Measurements from ENCODE around the gene NKX3-2. TPM values are rescaled to one million over a fixed set of nuclear protein-coding genes. Genes with fewer than 3 reads are reported as not detected.
A peak's percentile ranks its signal among the peaks of the same experiment; 100 is the strongest.

The NKX3-2 gene
- total and polyA plus RNA-seq, 2 of the 8 experiments (the other 6 are each of a cell fraction or from before 2014, with no cell fraction given), result 0.13 TPM; not detected in 1

DNA sequence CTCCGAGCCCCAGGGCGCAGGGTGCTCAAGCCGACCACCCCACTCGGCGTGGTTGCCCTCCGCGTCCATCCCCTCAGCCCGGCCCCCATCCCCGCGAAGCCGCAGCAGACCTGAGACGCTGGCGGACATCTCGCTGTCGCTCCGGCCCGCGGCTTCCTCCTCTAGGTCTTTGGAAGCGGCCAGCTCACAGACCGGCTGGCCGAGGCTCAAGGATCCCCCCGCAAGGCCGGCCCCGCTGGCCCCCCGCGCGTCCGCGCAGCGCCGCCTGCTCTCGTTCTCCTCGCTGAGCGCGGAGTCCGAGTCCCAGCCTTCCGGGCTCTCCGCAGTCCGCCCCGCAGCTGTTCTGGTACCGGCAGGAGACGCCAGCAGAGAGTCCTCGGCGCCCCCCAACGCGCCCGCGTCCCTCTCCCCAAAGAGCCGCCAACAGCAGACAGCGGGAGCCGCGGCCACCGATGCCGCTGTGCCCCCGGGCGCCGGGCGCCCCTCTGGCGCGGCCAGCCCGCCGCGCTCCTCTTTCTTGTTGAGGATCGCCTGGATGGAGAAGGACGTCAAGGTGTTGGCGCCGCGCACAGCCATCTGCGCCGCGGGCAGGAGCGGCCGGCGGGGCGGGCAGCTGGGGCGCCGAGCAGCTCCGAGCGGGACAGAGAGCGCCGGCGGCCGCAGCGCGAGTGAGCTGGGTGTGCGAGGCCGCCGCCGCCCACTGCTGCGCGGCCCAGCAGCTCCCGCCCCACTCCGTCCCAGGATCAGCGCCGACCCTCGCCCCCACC lies at the start of gene NKX3-2 (continued):
- TF ChIP-seq TAF1 (IDR thresholded peaks at IDR 0.05; ENCODE audit: low read depth, low read length) (no peak), RBBP5 (IDR thresholded peaks at IDR 0.05; ENCODE audit: borderline replicate concordance, low read depth, low read length) (no peak), RXRA (IDR thresholded peaks at IDR 0.05; ENCODE audit: insufficient read depth, low read depth, low read length) (no peak), SIX5 (IDR thresholded peaks at IDR 0.05; ENCODE audit: low read depth, low read length) (no peak), TEAD4 (IDR thresholded peaks at IDR 0.05; ENCODE audit: low read depth, low read length) (no peak), HDAC2 (IDR thresholded peaks at IDR 0.05; ENCODE audit: borderline replicate concordance in 1 of 2, low read depth in 2 of 2, low read length in 2 of 2) (0 out of 4 replicates have a peak, but pooled peaks of 1 of the 2 experiments have one; percentile 1), YY1 (IDR thresholded peaks at IDR 0.05; ENCODE audit: low read depth, low read length) (no peak), SUZ12 (IDR thresholded peaks at IDR 0.05; ENCODE audit: low read length) (peak; percentile 100), CTBP2 (IDR thresholded peaks at IDR 0.05; ENCODE audit: borderline replicate concordance, insufficient read depth, insufficient read length, low read length) (no peak), CHD1 (IDR thresholded peaks at IDR 0.05; ENCODE audit: low read depth, low read length) (no peak), SIN3A (conservative IDR thresholded peaks at IDR 0.05 in 1 of 2, IDR thresholded peaks at IDR 0.05 in 1 of 2; ENCODE audit: low read depth in 1 of 2, low read length in 2 of 2) (no peak), EGR1 (IDR thresholded peaks at IDR 0.05; ENCODE audit: borderline replicate concordance, low read depth, low read length) (no peak), ATF2 (IDR thresholded peaks at IDR 0.05; ENCODE audit: low read length) (no peak)

Data from H1 (cell line).